Heart right ventricle (tissue), 16 donors: ENCODE measurements around the gene AGPS. TPM values are rescaled to one million over a fixed set of nuclear protein-coding genes. Genes with fewer than 3 reads are reported as not detected.

Experiments used
- ATAC-seq, 8 donors: fragments of 200-7000 bp; cut with Tn5 transposase; one replicate each; pipeline ENCODE4 v1.9.1; 2020; ENCODE audit warnings: mild to moderate bottlenecking in 8 of 8, moderate library complexity in 8 of 8, moderate number of reproducible peaks in 1 of 8
- DNase-seq, 2 donors: peaks; one replicate each; pipeline ENCODE4 v3.0.0-alpha.2; 2020
- H3K27ac ChIP-seq, 10 donors: fragments of 200-600 bp; sonication (generic) in 2 of 10; one replicate each; pipeline versions ENCODE4 v1.5.0 to v1.8.0; 2020 to 2022; ENCODE audit warnings: mild to moderate bottlenecking in 3 of 10
- H3K27me3 ChIP-seq, 7 donors: fragments of 200-600 bp; one replicate each; pipeline ENCODE4 v1.8.0; 2021 to 2022; ENCODE audit warnings: mild to moderate bottlenecking in 2 of 7
- H3K36me3 ChIP-seq, 9 donors: fragments of 200-600 bp; sonication (generic) in 1 of 9; one replicate each; pipeline versions ENCODE4 v1.5.0 to v1.8.0; 2020 to 2022; ENCODE audit warnings: mild to moderate bottlenecking in 2 of 9
- H3K4me1 ChIP-seq, 9 donors: fragments of 200-600 bp; sonication (generic) in 1 of 9; one replicate each; pipeline versions ENCODE4 v1.5.0 to v1.8.0; 2020 to 2022; ENCODE audit warnings: mild to moderate bottlenecking in 4 of 9
- H3K4me3 ChIP-seq, 10 donors: fragments of 200-600 bp; sonication (generic) in 2 of 10; one replicate each; pipeline versions ENCODE4 v1.5.0 to v1.8.0; 2020 to 2022; ENCODE audit warnings: mild to moderate bottlenecking in 7 of 10, moderate library complexity in 2 of 10
- H3K9me3 ChIP-seq, 11 donors: fragments of 200-600 bp in 10 of 11; sonication (generic) in 2 of 11; one replicate each; pipeline versions ENCODE4 v1.5.0 to v1.8.0; 2013 to 2022; ENCODE audit warnings: mild to moderate bottlenecking in 2 of 11, control low read depth in 1 of 11, moderate library complexity in 1 of 11
- WGBS, 2 donors: extraction: QIAGEN DNeasy Blood & Tissue Kit; methylation state at CpG; one replicate each; pipeline ENCODE4 v1.1.7; 2013; ENCODE audit warnings: inconsistent platforms in 1 of 2; 5-methylcytosine and 5-hydroxymethylcytosine counted together
- intact Hi-C, 10 donors: fragments of 100-400 bp; cut with DNase I; formaldehyde crosslinking; loops; one replicate each; pipeline versions ENCODE4 v1.11.1 to v1.14.2; 2022
- polyA plus RNA-seq, 2 donors: library from polyadenylated mRNA; stranded (reverse); fragments of 200-250 nt; gene quantifications; one replicate each; pipeline ENCODE4 v1.2.3, GENCODE V29; 2013
- total RNA-seq, 10 donors: library from RNA; stranded (reverse); fragmentation: NEBNext Ultra II Directional in 3 of 10; extraction: Animal tissue kit (Norgen Biotek cat#: 25700) in 3 of 10; gene quantifications; one replicate each; pipeline versions ENCODE4 v1.2.1 to v1.2.4, GENCODE V29; 2021 to 2023
- TF ChIP-seq, protein P1 (sequence below), 9 donors: fragments of 200-600 bp; sonication (generic) in 2 of 9; IDR thresholded peaks; one replicate each; pipeline versions ENCODE4 v1.5.0 to v1.8.0; 2021 to 2022; ENCODE audit warnings: antibody characterized with exemption in 9 of 9, mild to moderate bottlenecking in 5 of 9, moderate library complexity in 1 of 9
- donor health status: Arrhythmogenic right ventricular cardiomyopathy.
- donor health status: ischemic (EF 13 %, LVEDD 7.1; RV severe dilation, severe dysfunction).
- donor health status: healthy with polysubstance abuse.
- donor health status: DM: no; HTN: yes; CAD: no.
- donor health status: DM: no; HTN: no; CAD: no.
- donor health status: ischemic (EF 25% LVEDD 6.9; RV normal size, moderate dysfunction).
- donor health status: ischemic (EF 25% LVEDD 5.7; RV mildly dilated, moderate dysfunction).
- donor health status: healthy.
- donor health status: DM: yes; HTN: yes; CAD: no.
- donor health status: Ischemic cardiomyopathy.
- donor health status: ischemic (EF 35%, LVEDD 5.7; RV mildly dilated, moderate dysfunction).
- donor health status: nonischemic (EF 11% LVEDD 7.7; RV severe dilation, severe dysfunction).
- donor health status: DM: yes; HTN: yes; CAD: no.
- donor health status: PGD.
- donor health status: ischemic (EF 29% LVEDD 5.4; RV normal size, mild dysfunction).
- donor health status: nonischemic (EF 23%, LVEDD 6.1; RV moderate dilation, normal function).

The AGPS gene
- total and polyA plus RNA-seq, 12 donors, result 4.6 to 32.0 (median 28.4) TPM

DNA sequence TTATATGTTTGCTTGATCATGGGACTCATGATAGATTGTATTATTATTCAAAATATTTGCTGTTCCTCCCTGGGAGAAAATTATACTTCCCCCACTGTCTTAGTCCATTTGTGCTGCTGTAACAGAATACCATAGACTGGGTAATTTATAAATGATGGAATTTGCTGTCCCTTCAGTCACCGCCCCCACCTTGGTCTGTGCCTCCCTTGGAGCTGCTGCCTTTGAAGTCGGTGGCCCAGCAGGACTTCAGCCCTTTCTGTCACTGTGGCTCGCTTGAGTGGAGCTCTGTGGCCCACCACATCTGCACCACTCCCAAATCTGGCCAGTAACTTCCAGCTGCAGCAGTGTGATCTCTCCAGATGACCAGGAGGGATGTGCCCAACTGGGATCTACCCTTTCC lies 200.8 kb downstream of the AGPS start:
- intact Hi-C loops, result loop anchor here in 1 of 10 donors (10.0 kb wide), 1 partner anchor 99 kb away; no protein-coding TSS in a partner anchor
- Histone ChIP-seq H3K4me1 (peaks cover 0 to 13% (median 9%) of the 10 kb centered on the region in 9 donors), H3K9me3 (no peaks in the 10 kb centered on the region), H3K27ac (no peak overlapping the region), H3K4me3 (no peak overlapping the region), H3K36me3 (no peaks in the 10 kb centered on the region), H3K27me3 (no peaks in the 10 kb centered on the region)
- ATAC-seq, result no peak
- no peak for DNase-seq
- WGBS, 2 donors, result 91 to 93% methylated on average over 3 of the region's 3 CpGs
- TF ChIP-seq, protein P1, sequence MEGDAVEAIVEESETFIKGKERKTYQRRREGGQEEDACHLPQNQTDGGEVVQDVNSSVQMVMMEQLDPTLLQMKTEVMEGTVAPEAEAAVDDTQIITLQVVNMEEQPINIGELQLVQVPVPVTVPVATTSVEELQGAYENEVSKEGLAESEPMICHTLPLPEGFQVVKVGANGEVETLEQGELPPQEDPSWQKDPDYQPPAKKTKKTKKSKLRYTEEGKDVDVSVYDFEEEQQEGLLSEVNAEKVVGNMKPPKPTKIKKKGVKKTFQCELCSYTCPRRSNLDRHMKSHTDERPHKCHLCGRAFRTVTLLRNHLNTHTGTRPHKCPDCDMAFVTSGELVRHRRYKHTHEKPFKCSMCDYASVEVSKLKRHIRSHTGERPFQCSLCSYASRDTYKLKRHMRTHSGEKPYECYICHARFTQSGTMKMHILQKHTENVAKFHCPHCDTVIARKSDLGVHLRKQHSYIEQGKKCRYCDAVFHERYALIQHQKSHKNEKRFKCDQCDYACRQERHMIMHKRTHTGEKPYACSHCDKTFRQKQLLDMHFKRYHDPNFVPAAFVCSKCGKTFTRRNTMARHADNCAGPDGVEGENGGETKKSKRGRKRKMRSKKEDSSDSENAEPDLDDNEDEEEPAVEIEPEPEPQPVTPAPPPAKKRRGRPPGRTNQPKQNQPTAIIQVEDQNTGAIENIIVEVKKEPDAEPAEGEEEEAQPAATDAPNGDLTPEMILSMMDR (IDR thresholded peaks at IDR 0.05), result no peak

Other genes with a start within 250 kb of the AGPS start
- 10 to 100 TPM; 63.7 to 93.8 (median 77.6) TPM for gene HNRNPA3, start 180.0 kb upstream of the AGPS start, total RNA-seq
- gene HNRNPA3, start 180.0 kb upstream of the AGPS start, polyA plus RNA-seq, result 10 to 100 TPM; 78.3 to 93.7 TPM
- 10 to 100 TPM; 39.0 to 67.9 (median 57.6) TPM for gene NFE2L2, start 128.0 kb upstream of the AGPS start, total RNA-seq
- gene NFE2L2, start 128.0 kb upstream of the AGPS start, polyA plus RNA-seq, result 10 to 100 TPM; 26.4 to 28.8 TPM